GM06990 (cell line): ENCODE data around the gene IPO9.
A peak's percentile ranks its signal among the peaks of the same experiment; 100 is the strongest.

ENCODE experiments used
- DNase-seq: peaks from one replicate; pipeline ENCODE4 v3.0.0-alpha.2; 2011; ENCODE audit not compliant: insufficient read length; ENCODE audit errors: extremely low read depth
- H3K27me3 ChIP-seq: replicated peaks from 2 replicates; pipeline ENCODE4 v1.6.0; 2011; ENCODE audit warnings: low read length; ENCODE audit not compliant: control insufficient read depth, insufficient read depth
- H3K36me3 ChIP-seq: 2 replicates; pipeline ENCODE4 v1.5.1; 2011; ENCODE audit warnings: low read length; ENCODE audit not compliant: control insufficient read depth, insufficient read depth
- H3K4me3 ChIP-seq: replicated peaks from 2 replicates; pipeline ENCODE4 v1.5.1; 2011; ENCODE audit warnings: low read depth, mild to moderate bottlenecking, control low read depth, low read length
- TF ChIP-seq, protein P1 (sequence below): IDR thresholded peaks from 2 replicates; pipeline ENCODE4 v1.5.1; 2011; ENCODE audit warnings: low read length, control low read depth, mild to moderate bottlenecking, inconsistent platforms; ENCODE audit not compliant: insufficient read depth, poor library complexity, severe bottlenecking

The IPO9 gene

GRCh38 chr1:201893431-201893830 is 64.5 kb downstream of the IPO9 start:
- no peak overlapping the region for H3K4me3 ChIP-seq
- TF ChIP-seq, protein P1, sequence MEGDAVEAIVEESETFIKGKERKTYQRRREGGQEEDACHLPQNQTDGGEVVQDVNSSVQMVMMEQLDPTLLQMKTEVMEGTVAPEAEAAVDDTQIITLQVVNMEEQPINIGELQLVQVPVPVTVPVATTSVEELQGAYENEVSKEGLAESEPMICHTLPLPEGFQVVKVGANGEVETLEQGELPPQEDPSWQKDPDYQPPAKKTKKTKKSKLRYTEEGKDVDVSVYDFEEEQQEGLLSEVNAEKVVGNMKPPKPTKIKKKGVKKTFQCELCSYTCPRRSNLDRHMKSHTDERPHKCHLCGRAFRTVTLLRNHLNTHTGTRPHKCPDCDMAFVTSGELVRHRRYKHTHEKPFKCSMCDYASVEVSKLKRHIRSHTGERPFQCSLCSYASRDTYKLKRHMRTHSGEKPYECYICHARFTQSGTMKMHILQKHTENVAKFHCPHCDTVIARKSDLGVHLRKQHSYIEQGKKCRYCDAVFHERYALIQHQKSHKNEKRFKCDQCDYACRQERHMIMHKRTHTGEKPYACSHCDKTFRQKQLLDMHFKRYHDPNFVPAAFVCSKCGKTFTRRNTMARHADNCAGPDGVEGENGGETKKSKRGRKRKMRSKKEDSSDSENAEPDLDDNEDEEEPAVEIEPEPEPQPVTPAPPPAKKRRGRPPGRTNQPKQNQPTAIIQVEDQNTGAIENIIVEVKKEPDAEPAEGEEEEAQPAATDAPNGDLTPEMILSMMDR: no peak
- peaks cover 2% of the 10 kb centered on the region for H3K27me3 ChIP-seq
- DNase-seq: no peak
- no peaks in the 10 kb centered on the region for H3K36me3 ChIP-seq

GRCh38 chr1:201894343-201895119 is 65.6 kb downstream of the IPO9 start:
- Histone ChIP-seq H3K27me3 (peaks cover 2% of the 10 kb centered on the region; the same call in 1 of the 2 replicates), H3K4me3 (no peak overlapping the region), H3K36me3 (no peaks in the 10 kb centered on the region)
- TF ChIP-seq, protein P1: no peak
- DNase-seq: no peak

DNA sequence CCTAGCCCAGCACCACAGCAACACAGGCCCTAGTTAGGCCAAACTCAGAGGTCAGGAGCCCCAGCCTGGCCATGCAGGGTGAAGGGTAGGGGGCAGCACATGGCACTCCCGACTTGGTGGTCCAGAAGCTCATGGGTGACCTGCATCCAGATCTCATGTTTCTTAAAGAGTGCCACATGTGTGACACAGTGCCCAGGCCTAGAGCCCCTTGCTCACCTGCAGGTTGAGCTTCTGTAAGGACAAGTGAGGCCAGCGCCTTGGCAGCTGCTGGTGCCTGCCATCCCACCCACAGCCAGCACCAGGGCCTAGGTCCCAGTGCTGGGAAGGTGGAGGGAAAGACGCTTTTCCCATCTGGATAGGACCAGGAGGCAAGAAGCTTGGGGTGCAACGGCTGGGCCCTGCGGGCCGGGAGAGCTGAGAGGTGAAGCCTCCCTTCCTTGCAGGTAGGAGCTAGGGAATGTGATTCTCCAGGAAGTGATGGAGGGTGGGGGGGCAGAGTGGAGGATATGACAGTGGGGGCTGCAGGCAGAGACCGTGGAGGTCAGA is 66.2 kb downstream of the IPO9 start:
- DNase-seq: no peak
- no peak overlapping the region for H3K4me3 ChIP-seq
- H3K36me3 ChIP-seq: no peaks in the 10 kb centered on the region
- H3K27me3 ChIP-seq: peaks cover 1% of the 10 kb centered on the region; the same call in 1 of the 2 replicates
- TF ChIP-seq, protein P1: no peak

GRCh38 chr1:201895913-201896807 is 67.2 kb downstream of the IPO9 start:
- Histone ChIP-seq H3K27me3 (no peaks in the 10 kb centered on the region; the same call in 1 of the 2 replicates), H3K36me3 (no peaks in the 10 kb centered on the region), H3K4me3 (no peak overlapping the region)
- TF ChIP-seq, protein P1: peak; percentile 95
- peak; percentile 77 for DNase-seq

GRCh38 chr1:201896951-201897391 is 68.0 kb downstream of the IPO9 start:
- Histone ChIP-seq H3K27me3 (no peaks in the 10 kb centered on the region; the same call in 1 of the 2 replicates), H3K36me3 (no peaks in the 10 kb centered on the region), H3K4me3 (no peak overlapping the region)
- TF ChIP-seq, protein P1: no peak
- DNase-seq: no peak
